Measurements from ENCODE around the gene FUT7. TPM values are rescaled to one million over a fixed set of nuclear protein-coding genes. Genes with fewer than 3 reads are reported as not detected.

The FUT7 gene
- total and polyA plus RNA-seq, 2 of the 13 experiments (the other 11 are each of a cell fraction or from before 2014, with no cell fraction given): 0.05 TPM; not detected in 1

- TF ChIP-seq ARID4A (CRISPR knock-in tag; IDR thresholded peaks at IDR 0.05; ENCODE audit: borderline replicate concordance) (peak; percentile 38; the same call in 1 of the 2 replicates), HNF1B (CRISPR knock-in tag; IDR thresholded peaks at IDR 0.05) (0 out of 2 replicates have a peak, but pooled peaks have one; percentile 34), MAFK (conservative IDR thresholded peaks at IDR 0.05 in 1 of 2, IDR thresholded peaks at IDR 0.05 in 1 of 2; ENCODE audit: low read length in 2 of 2) (no peak), ZFX (CRISPR knock-in tag; IDR thresholded peaks at IDR 0.05; ENCODE audit: low read depth) (peak; percentile 27; the same call in 1 of the 2 replicates), MED1 (CRISPR knock-in tag; IDR thresholded peaks at IDR 0.05) (peak; percentile 10; the same call in 1 of the 2 replicates), SP1 (IDR thresholded peaks at IDR 0.05) (no peak), SP1 (CRISPR knock-in tag; IDR thresholded peaks at IDR 0.05) (peak; percentile 70), ZNF329 (CRISPR knock-in tag; IDR thresholded peaks at IDR 0.05; ENCODE audit: low read depth) (no peak), KLF12 (CRISPR knock-in tag; IDR thresholded peaks at IDR 0.05; ENCODE audit: borderline replicate concordance) (0 out of 2 replicates have a peak, but pooled peaks have one; percentile 49), ELF3 (CRISPR knock-in tag; IDR thresholded peaks at IDR 0.05) (peak; percentile 19; the same call in 1 of the 2 replicates), DNMT1 (CRISPR knock-in tag; IDR thresholded peaks at IDR 0.05) (peak; percentile 57; the same call in 1 of the 2 replicates), RXRA (CRISPR knock-in tag; IDR thresholded peaks at IDR 0.05) (peak; percentile 52; the same call in 1 of the 2 replicates), ZNF331 (CRISPR knock-in tag; IDR thresholded peaks at IDR 0.05) (0 out of 2 replicates have a peak, but pooled peaks have one; percentile 24)
Observed at GRCh38 chr9:137021979-137022661, 9.8 kb downstream of the FUT7 start (continued).
